Activated T-cell treated with anti-CD3 and anti-CD28 coated beads, Interleukin-2, amount 50 U/mL, for 48 hours (primary cell): ENCODE measurements around the gene HOXC9.
"Not testable (repeated sequence)": the region's sequence is repeated elsewhere in the genome, so short reads cannot be mapped to it uniquely, and the experiment has no call there.

Experiments
- DNase-seq, 2 experiments: peaks; one replicate each; pipeline ENCODE4 v3.0.0-alpha.2; 2020

The HOXC9 gene

DNA sequence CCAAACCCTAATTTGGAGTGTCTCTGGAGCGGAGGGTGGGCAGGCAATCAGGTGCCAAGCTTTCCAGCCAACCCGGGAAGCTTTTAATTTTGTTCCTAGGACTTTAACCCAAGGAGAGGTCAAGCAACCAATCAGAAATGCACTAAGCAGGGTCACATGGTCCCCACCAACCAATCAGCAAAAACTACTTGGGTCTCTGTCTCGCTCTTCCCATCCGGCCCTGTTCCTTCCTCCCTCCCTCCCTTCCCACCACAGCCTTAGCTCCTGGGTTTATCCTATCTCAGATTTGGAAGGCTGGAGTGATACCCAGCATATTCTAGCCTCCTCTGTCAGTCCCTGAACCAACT is 40.2 kb downstream of the HOXC9 start:
- no peak for DNase-seq

DNA sequence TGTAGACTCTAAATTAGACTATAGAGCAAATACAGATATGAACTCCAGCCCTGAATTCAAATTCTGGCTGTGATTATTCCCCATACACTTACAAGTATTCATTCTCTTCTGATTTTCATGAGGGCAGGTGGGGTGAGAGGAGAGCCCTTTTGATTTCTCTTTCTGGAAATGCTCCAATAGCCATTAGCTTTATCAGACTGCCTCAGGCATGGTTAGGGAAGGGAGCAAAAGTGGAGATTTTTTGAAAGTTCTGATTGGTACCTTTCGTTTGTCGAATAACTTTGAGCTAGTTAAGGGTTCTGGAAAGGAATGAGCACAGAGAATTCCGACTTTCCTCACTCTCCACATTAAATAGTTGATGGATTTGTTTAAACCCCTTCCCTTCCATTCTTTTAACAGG is 40.7 kb downstream of the HOXC9 start:
- no peak for DNase-seq

DNA sequence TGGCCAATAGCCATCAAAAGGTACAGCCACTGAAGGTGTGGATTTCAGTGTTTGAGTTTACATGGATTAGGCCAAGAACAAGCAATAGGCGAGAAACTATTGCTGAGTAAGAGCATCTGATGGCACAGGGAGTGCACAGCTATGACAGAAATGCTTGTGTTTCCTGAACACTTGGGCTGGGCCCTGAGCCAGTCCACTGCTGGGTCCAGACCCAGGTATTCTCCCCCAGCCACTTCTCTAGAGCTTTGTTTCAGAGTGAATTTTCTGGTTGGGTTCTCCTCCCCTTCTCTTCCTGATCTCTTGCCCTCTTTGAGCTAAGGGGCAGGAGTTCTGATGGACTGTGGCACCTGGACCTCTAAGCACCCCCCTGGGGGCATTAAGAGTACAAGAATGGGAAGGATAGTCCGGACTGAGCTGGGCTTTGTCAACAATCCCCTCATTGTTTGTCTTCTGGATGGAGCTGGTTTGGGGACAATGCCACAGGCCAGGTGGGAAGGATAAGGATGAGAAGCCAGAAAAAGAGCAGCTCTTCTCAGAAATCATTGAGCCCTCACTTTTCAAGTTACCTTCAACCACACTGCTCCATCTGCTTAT is 41.2 kb downstream of the HOXC9 start:
- DNase-seq = no peak

DNA sequence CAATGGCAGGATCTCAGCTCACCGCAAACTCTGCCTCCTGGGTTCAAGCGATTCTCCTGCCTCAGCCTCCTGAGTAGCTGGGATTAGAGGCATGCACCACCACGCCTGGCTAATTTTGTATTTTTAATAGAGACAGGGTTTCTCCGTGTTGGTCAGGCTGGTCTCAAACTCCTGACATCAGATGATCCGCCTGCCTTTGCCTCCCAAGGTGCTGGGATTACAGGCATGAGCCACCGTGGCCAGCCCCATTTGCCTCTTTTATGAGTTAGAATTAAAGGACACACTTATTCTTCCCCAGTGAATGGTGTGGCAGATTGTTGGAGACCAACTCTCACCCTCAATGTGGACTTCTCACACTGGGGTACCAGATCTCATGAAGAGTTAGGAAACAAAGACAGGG is 42.1 kb downstream of the HOXC9 start:
- not testable (repeated sequence) for DNase-seq

DNA sequence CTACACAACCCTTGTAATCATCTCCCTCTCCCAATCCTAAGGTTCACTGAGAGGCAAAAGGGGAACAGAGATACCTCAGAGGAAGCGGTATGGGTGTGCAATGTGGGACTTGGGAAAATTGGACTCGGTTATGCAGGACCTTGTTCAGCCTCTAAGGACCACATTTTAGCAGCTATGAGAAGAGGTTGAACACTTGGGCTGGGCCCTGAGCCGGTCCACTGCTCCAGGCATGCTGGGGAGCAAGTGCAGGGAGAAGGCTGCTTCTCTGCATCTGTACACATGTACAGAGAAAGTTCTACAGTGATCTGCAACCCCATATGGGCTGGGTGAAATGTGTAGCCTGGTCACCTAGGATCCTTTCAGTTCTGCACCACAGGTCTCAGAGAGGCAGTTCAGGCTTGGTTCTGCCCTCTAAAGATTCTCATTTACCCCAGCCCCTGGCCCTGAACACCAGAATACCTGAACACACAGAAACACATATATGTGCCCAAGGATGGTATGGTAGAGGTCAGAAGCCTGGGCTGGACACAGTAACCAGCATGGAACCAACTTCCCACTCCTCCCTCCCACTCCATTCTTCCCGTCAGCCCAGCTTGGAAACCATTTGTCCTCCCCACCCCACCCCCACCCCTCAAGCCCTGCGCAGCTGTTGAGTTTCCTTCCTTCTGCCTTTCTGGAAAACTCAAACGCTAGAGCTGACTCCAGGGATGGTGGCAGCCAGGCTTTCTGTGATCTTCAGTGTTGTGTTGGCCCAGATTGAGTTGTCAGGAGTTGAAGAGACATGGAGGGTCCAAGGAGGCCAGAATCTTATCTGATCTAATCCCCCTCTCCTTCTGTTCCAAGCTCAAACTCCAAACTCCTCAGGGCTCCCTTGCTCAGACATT is 43.3 kb downstream of the HOXC9 start:
- no peak for DNase-seq

DNA sequence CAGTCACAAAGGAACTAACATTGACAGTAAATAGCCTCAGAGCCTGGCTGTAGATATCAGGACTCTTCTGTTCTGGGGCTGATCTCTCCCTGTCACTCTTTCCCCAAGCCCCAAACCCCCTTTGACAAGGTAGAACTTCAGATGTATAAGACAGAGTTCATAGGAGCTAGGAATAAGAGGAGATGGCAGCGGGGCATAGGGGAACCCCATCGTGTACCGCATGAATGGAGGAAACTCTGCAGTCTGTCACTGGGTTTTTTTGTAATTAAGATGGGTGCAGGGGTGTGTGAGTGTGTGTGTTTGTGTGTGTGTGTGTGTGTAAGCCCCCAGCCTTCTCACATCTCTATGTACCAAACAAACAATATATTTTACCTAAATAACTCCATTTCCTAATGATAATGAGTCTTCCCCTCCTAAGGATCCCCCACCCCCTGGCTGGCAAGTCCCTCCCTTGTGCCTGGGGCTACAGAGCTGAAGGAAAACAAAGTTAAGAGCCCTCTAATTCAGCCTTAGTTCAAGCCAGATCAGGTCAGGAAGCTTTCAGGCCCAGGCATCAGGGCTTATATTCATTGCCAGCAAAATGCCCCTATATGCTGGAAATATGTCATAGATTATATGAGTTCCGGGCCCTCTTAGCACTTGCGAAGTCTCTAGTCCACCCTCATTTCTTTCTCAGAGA is 44.6 kb downstream of the HOXC9 start:
- DNase-seq = no peak

DNA sequence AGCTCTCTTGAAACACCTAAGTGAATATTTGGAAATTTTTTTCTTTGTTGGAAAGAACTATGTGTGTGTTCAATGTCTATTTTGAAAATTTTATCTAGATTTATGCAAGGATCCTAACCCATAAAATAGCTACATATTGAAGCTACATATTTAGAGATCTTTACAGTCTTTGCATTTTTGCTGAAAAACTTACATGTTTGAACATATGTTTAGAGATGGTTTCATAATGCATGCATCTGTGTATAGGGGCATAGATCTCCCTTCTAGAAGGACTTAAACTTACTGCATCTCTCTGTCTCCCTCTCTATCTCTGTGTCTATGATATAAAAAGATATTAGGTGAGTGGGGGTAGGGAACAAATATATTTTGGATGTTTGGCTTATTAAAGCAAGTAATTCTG is 45.4 kb downstream of the HOXC9 start:
- no peak for DNase-seq

DNA sequence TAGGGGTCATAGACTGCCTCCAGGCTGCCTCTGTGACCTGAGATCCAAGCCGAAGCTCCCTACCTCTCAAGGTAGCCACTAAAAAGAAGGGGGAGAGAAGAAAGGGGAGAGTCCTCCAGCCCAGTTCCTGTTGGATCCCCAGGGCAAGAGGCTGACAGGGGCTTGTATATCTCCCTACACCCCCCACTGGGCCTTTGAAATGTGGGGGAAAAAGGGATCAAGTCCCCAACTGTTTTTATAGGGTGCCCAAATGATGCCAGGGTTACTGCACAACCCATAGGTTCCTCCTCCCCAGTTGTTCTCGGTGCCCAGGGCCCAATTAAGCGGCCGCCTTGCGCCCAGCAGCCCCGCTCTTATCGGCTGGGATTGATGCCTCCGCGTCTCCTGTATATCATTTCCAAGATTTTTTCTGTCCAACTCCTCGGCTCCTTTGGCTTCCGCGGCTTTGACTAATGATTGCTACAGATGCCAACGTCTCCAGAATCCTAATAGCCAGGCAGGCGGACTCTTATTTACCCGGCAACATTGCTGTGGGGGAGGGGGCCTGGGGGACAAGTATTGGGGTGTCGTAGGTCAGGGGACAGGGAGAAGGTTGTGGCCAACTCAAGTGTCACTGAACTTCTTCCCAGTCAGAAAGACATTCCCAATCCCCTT is 46.0 kb downstream of the HOXC9 start:
- DNase-seq = no peak

DNA sequence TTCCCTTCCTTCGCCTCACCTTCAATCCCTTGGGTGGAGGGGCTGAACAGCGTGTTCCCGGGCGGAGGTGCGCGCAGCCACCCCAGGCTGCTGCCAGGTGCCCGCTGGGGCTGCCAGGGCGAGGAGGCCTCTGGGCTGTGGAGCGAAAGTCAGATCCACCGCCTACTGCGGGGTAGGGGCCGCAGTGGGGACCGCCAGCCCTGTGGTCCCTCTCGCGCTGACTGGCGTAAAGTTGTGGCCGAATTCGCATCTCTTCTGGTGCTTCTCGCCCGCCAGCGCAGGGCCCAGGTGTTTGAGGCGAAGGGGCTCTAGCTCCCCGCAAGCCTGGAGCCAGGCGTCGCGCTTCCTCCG is 46.8 kb downstream of the HOXC9 start:
- no peak for DNase-seq

DNA sequence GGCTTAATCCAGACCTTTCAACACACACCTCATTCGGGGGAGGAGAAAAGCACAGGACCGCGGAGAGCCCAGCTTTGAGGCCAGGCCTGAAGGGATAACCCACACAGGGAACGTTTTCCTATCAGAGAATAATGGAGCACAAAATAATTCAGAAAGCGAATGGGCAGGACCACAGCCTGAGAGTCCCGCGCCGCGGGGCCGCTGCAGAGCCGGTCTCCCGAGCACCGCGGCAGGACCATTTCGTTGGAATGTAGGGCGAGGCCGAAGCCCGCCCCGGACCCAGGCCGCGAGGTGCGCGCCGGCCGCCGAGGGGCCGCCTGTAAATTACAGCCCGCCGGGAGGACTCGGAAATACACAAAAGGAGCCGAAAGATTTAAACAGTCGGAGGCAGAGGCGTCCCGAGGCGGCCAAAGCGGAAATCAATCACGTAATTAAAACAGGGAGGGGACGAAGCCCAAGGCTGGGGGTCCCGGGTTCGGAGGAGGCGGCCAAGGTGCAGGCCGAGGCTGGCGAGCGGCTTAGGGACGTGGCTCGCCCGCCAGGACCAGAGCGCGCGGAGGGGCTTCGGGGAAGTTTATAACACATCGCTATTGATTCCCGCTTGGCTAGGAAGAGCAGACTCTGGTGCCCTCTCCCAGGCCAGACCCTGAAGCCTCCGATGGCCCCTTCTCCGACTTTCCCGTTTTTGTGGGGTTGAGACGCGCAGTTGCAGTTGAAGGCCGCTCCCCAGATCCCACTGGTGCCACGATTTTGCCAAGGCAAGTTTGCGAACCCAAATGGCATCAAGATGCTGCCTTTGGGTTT is 47.4 kb downstream of the HOXC9 start:
- DNase-seq = no peak

DNA sequence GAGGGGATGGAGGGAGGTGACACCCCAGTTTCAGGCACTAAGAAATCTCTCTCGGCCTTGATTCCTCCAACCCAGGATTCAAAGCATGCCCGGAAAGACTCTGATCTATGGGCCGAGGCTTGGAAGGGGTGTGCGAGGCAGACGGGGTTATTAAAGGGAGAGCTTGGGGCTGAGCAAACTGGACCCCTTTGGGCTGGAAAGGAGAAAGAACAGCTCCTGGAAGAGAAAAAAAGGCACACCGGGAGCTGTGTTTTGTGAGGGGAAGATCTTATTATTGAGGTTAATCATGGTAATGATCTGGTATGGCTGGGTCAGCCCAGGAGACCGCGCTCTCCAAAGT is 48.0 kb downstream of the HOXC9 start:
- DNase-seq = no peak

DNA sequence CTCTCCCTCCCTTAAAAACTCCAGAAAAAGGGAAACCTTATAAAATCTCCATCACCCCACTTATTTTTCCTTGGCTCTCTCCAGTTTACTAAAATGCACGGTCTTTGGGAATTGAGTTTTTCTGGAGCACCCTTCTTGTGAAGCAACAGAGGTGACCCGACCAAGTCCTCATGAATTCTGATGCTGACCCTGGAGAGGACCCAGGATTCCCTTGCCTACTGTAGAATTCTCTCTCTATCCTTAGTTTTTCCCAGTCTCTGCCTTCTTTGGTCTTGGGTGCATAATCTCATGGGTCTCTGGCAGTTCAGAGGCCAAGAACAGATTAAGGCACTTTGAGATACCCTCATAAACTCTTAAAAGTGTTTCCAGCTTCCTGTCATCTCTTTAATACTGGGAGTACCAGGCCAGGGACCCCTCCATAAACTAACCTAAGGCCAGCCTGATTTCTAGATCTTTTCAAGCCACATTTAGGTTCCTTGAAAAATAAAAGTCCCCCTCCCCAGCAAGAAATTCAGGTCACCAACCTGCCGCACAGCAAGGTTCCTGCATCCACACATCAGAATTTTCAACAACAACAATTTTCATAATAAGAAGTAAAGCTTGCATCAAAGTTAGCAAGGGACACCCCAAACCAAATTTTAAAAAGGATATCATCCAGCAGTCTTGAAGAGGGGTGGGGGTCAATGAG is 48.6 kb downstream of the HOXC9 start:
- DNase-seq = no peak

DNA sequence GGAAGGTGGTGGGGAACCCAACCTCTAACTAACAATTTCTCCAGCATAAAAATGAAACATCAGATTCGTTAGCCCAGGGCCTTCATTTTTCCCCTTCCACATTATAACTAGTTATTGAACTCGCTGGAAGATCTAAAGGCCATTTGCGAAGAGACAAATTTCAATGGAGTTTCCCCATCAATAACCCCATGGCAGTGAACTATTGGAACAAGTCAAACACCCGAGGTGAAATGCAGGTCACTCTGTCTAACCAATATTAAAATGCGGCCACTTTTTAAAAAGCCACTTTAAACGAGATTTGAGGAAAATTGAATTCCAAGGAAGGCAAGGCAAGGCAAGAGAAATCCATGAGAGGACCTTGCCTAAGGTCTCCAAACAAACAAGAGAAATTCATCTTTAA is 49.1 kb downstream of the HOXC9 start:
- no peak for DNase-seq

DNA sequence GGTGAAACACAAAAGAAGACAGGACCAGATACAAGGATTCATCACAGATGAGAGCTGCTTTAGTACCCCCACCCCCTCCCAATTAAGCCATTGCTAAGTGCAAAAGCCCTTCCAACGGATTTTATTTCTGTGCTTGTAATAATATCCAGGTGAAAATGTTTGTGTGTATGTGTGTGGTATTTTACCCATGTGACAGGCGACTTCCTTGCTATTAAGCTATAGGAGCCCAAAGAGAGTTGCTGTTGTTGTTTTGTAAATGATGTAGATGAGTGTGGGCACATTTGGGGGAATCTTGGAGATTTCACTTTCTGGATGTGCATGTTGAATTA is 50.5 kb downstream of the HOXC9 start:
- no peak for DNase-seq

DNA sequence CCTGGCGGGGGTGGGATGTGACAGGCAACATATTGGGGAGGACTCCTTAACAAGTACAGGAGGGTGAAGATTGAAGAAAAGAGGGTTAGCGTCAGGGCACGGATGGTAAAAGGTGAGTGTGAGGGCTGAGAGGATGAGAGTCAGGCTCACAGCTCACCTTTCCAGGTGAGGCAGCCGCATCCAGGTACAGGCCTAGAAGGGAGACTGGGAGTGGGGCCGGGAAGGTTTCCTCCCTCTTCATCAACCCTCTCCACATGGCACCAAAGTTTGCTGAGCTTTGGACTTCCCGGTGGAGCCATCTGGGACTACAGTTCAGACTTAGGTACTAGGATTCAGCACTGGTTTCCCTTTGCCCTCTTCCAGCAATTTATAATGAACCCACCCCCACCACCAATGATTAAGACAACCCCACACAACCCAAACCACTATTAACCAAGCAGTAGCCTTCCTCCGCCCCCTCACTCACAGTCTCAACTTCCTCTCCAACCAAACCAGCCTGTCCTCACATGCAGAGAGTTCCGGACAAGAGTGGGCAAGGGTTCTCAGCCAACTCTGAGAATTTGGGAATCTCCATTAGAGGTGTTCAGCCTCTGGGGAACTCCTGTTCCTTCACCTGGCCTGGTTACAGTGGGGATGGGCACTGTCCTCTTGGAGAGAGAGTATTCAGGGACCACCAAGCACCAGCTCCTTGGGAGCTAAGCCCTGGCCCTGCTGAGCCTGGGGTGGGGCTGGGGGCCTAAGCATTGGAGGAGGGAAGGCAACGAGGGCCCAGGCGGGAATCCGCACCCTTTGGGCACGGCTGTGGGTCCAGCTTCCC is 51.3 kb downstream of the HOXC9 start:
- DNase-seq = no peak

DNA sequence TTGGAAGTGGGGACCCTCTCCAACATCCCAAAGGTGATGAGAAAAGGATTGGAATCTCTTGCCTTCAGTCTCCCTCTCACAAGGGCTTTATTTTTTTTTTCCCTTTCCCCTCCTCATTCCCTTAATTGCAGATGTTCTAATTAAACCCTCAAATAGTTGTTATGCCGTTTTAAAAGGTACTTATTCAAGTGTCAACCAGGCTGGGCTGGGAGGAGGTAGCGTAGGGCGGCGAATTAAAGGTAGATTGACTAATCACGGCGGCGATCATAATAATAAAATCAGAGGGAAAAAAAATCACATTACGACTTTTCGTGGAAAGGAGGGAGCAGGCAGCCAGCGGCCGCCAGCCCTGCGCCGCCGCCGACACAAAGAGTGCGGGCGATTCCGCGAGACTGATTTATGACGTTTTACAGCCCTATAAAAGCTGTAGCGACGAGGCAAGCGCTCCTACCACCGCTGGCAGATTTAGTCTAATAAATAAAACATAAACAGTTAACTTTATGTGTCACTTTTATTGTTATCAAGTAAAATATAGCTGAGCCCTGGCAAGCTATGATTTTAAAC is 52.0 kb downstream of the HOXC9 start:
- DNase-seq = no peak

DNA sequence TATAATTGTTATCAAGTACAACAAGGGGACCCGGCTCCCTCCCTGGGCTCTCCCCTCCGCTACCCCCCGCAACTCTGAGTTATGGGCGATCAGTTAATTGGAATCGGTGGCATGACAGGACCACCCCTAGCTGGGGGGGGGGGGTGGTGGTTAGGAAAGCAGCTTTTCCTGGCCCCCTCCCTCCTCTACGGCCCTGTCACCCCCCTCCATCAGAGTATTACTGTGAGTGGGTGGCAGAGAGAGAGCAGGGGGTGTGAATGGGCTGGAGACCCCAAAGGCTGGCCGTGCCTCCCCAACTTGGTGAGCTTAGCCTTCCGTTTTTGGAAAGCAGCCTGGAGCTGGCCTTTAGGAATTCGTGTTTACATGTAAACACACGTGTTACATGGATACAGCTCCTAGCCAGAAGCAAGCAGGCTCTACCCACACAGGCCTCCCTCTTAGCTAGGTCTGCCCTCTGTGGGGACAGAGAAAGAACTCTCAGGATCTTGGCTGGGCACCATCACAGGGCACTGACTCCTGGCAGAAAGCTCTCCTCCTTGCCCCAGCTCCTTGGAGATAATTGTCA is 52.6 kb downstream of the HOXC9 start:
- no peak for DNase-seq
